ENCODE results near the gene ASS1.

GRCh38 chr9:130443456-130443801 is 1.3 kb upstream of the ASS1 start:
- TF ChIP-seq, protein P1, sequence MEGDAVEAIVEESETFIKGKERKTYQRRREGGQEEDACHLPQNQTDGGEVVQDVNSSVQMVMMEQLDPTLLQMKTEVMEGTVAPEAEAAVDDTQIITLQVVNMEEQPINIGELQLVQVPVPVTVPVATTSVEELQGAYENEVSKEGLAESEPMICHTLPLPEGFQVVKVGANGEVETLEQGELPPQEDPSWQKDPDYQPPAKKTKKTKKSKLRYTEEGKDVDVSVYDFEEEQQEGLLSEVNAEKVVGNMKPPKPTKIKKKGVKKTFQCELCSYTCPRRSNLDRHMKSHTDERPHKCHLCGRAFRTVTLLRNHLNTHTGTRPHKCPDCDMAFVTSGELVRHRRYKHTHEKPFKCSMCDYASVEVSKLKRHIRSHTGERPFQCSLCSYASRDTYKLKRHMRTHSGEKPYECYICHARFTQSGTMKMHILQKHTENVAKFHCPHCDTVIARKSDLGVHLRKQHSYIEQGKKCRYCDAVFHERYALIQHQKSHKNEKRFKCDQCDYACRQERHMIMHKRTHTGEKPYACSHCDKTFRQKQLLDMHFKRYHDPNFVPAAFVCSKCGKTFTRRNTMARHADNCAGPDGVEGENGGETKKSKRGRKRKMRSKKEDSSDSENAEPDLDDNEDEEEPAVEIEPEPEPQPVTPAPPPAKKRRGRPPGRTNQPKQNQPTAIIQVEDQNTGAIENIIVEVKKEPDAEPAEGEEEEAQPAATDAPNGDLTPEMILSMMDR (IDR thresholded peaks at IDR 0.05): no peak
- no peak for TF ChIP-seq ZFX (IDR thresholded peaks at IDR 0.05; ENCODE audit: borderline replicate concordance)
